Cardiac muscle cell (in vitro differentiated cells and primary cell): Measurements from ENCODE around the gene RAPH1. TPM values are rescaled to one million over a fixed set of nuclear protein-coding genes. Genes with fewer than 3 reads are reported as not detected.

Experiments
- DNase-seq, 2 donors: peaks; one replicate each; pipeline versions ENCODE4 v3.0.0 to v3.0.0-alpha.2; 2010 to 2017; ENCODE audit warnings: low read depth in 1 of 2, low spot score in 1 of 2
- H3K27ac ChIP-seq: fragments of 200-600 bp; sonication (generic); 2 replicates; pipeline ENCODE4 v1.5.1; 2016
- H3K27me3 ChIP-seq: fragments of 200-600 bp; sonication (generic); 2 replicates; pipeline ENCODE4 v1.6.0; 2016; ENCODE audit warnings: control low read depth
- H3K36me3 ChIP-seq: fragments of 200-600 bp; sonication (generic); 2 replicates; pipeline ENCODE4 v1.5.1; 2016; ENCODE audit warnings: control low read depth
- H3K4me1 ChIP-seq: fragments of 200-600 bp; sonication (generic); 2 replicates; pipeline ENCODE4 v1.8.1; 2017; ENCODE audit warnings: low read depth, mild to moderate bottlenecking, mixed run types
- H3K4me3 ChIP-seq: fragments of 200-600 bp; sonication (generic); 2 replicates; pipeline ENCODE4 v1.5.1; 2016; ENCODE audit warnings: mild to moderate bottlenecking
- H3K9me3 ChIP-seq: fragments of 200-600 bp; sonication (generic); 2 replicates; pipeline ENCODE4 v1.5.1; 2017; ENCODE audit warnings: low read depth, mild to moderate bottlenecking, control low read depth
- polyA plus RNA-seq: library from polyadenylated mRNA; unstranded; fragments of >200 nt; fragmentation: Nextera tagmentation; extraction: Ambion mirVana; gene quantifications from 2 replicates; pipeline ENCODE4 v1.2.1, GENCODE V29; 2016
- total RNA-seq: library from RNA; depleted of rRNA; stranded (reverse); fragments of >200 nt; gene quantifications from 2 replicates; pipeline ENCODE4 v1.2.3, GENCODE V29; 2016
- TF ChIP-seq, protein P1 (sequence below): IDR thresholded peaks from 2 replicates; pipeline ENCODE4 v1.5.1; 2012; ENCODE audit warnings: low read depth, mild to moderate bottlenecking, low read length

RAPH1 gene
- total and polyA plus RNA-seq, 2 experiments from 2014 or later = 3.4 to 36.5 TPM

GRCh38 chr2:203427061-203427460 is 108.0 kb downstream of the RAPH1 start:
- Histone ChIP-seq H3K9me3 (no peaks in the 10 kb centered on the region), H3K27me3 (no peaks in the 10 kb centered on the region), H3K36me3 (peaks cover 53% of the 10 kb centered on the region), H3K4me3 (no peak overlapping the region), H3K4me1 (no peaks in the 10 kb centered on the region), H3K27ac (peak overlapping the region; percentile 13)
- DNase-seq = peak in 1 of 2 donors; percentile 47
- TF ChIP-seq, protein P1, sequence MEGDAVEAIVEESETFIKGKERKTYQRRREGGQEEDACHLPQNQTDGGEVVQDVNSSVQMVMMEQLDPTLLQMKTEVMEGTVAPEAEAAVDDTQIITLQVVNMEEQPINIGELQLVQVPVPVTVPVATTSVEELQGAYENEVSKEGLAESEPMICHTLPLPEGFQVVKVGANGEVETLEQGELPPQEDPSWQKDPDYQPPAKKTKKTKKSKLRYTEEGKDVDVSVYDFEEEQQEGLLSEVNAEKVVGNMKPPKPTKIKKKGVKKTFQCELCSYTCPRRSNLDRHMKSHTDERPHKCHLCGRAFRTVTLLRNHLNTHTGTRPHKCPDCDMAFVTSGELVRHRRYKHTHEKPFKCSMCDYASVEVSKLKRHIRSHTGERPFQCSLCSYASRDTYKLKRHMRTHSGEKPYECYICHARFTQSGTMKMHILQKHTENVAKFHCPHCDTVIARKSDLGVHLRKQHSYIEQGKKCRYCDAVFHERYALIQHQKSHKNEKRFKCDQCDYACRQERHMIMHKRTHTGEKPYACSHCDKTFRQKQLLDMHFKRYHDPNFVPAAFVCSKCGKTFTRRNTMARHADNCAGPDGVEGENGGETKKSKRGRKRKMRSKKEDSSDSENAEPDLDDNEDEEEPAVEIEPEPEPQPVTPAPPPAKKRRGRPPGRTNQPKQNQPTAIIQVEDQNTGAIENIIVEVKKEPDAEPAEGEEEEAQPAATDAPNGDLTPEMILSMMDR = no peak

- H3K4me3 ChIP-seq = no peak overlapping the region
- H3K4me1 ChIP-seq = no peaks in the 10 kb centered on the region
- TF ChIP-seq, protein P1 = no peak
- DNase-seq = peak in 1 of 2 donors; percentile 47
- H3K27me3 ChIP-seq = no peaks in the 10 kb centered on the region
- no peak overlapping the region for H3K27ac ChIP-seq
- no peaks in the 10 kb centered on the region for H3K9me3 ChIP-seq
- H3K36me3 ChIP-seq = peaks cover 38% of the 10 kb centered on the region
Observed at GRCh38 chr2:203418271-203418670, 116.8 kb downstream of the RAPH1 start.

GRCh38 chr2:203413796-203414195 is 121.3 kb downstream of the RAPH1 start:
- Histone ChIP-seq H3K4me1 (no peaks in the 10 kb centered on the region), H3K27ac (no peak overlapping the region), H3K36me3 (peaks cover 35% of the 10 kb centered on the region), H3K9me3 (no peaks in the 10 kb centered on the region), H3K4me3 (no peak overlapping the region), H3K27me3 (no peaks in the 10 kb centered on the region)
- TF ChIP-seq, protein P1 = no peak
- peak in 1 of 2 donors; percentile 49 for DNase-seq

GRCh38 chr2:203412546-203413331 is 122.4 kb downstream of the RAPH1 start:
- no peaks in the 10 kb centered on the region for H3K9me3 ChIP-seq
- H3K4me1 ChIP-seq = no peaks in the 10 kb centered on the region
- no peak for DNase-seq
- peak overlapping the region; percentile 38 for H3K27ac ChIP-seq
- TF ChIP-seq, protein P1 = no peak
- no peaks in the 10 kb centered on the region for H3K27me3 ChIP-seq
- peaks cover 29% of the 10 kb centered on the region for H3K36me3 ChIP-seq
- no peak overlapping the region for H3K4me3 ChIP-seq

- H3K4me1 ChIP-seq = no peaks in the 10 kb centered on the region
- H3K27me3 ChIP-seq = no peaks in the 10 kb centered on the region
- H3K4me3 ChIP-seq = no peak overlapping the region
- H3K27ac ChIP-seq = no peak overlapping the region
- H3K36me3 ChIP-seq = peaks cover 58% of the 10 kb centered on the region
- TF ChIP-seq, protein P1 = no peak
- no peak for DNase-seq
- H3K9me3 ChIP-seq = no peaks in the 10 kb centered on the region
Observed at GRCh38 chr2:203407496-203407895, 127.6 kb downstream of the RAPH1 start.
